GM21515 (cell line): ENCODE results near the gene FAM228A.

Experiments
- ATAC-seq: cut with Tn5 transposase; IDR thresholded peaks from one replicate; pipeline ENCODE4 v1.9.1; 2021; ENCODE audit not compliant: unreplicated experiment

The FAM228A gene

DNA sequence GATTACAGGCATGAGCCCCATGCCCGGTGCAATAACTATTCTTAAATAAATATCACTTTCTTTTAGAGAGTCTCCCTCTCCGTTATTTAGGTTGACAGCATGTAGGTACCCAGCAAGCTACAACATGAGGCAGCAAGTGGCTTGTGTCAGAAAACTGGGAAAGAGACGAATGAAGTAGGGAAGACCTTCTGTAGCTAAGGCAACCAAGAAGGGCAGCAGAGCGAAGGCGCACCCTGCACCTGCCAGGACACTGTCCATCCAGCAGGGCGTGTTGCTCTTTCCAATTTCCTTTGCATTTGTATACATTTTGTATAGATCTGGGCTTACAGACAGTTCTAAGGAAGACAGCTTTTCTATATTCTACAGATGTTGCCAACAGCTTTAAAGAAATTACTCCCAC is 48.1 kb downstream of the FAM228A start:
- ATAC-seq: no peak

DNA sequence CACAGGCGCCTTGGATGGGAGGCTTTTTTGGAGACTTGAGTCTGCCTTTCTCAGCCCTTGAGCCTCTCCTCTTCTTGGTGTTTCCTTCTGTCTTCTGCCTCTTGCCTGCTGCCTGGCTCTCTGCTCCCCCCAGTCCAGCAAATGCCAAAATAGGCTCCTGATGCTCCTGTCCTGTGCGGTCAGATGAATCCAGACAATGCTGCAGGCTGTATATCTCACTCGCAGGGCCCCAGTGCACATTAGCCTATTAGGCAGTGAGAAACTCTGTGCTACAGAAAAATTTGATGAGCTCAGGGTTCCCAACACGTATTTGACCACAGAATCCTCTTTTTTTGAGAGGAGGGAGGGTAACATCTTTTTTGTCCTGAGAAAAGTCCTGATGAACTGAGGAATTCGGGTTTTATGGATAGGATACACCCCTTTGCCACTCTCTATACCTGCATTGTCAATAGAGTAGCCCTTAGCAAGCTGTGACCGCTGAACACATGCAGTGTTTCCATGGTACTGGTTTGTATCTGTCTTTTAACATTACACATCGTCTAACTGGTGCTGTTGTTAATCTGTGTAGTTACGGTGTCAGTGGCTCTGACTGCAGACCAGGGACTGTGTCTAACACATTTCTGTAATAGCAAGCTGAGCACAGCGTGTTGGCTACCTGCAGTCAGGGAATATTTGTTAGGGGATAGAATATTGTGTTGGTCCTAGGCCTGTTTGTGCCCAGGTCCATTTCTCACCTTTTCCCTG is 50.8 kb downstream of the FAM228A start:
- no peak for ATAC-seq

GRCh38 chr2:24228470-24228869 is 53.6 kb downstream of the FAM228A start:
- ATAC-seq: no peak

DNA sequence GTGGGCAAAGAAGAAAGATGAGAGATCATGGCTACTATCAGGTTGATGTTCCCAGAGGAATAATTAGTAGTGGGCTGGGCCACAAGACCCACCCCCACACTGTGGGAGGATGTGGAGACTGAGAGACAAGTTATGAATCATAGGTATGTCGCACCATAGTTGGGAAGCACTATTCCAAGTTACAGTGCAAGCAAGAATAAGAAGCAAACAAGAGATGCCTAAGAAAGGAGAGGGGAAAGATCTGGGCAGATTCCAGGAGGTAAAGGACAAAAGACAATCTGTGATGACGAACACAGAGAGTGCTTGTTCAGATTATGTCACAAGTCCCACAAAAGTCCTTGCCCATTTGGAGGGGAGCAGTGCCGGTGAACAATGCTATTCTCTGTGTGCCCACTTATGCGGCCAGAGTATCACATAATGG is 56.6 kb downstream of the FAM228A start:
- no peak for ATAC-seq

GRCh38 chr2:24233321-24233720 is 58.5 kb downstream of the FAM228A start:
- no peak for ATAC-seq

GRCh38 chr2:24237313-24237712 is 62.5 kb downstream of the FAM228A start:
- no peak for ATAC-seq

GRCh38 chr2:24238158-24238557 is 63.3 kb downstream of the FAM228A start:
- ATAC-seq: no peak

DNA sequence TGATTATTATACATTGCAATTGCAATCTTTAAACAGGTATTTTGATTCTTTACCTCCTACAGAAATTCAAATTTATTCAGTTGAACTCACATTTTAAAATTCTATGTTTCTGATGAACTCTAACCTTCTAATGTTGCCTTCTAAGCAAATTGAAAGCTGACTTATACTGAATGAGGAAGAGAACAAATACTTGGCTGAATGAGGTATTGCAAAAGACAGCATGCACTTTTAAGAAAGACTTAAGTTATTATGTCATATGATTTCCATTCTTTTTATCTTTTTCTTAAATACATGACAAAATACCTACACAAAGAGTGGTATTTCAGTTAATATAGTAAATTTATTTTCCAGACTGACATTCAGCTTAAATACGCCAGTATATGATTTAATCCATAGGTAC is 64.7 kb downstream of the FAM228A start:
- no peak for ATAC-seq
